Dedifferentiated amniotic fluid mesenchymal stem cell (primary cell): ENCODE measurements around the gene NMT2.
A peak's percentile ranks its signal among the peaks of the same experiment; 100 is the strongest.

Experiments used
- DNase-seq: peaks from one replicate; pipeline ENCODE4 v3.0.0-alpha.2; 2016; ENCODE audit errors: extremely low spot score

NMT2 gene

GRCh38 chr10:15141136-15142054, 27.1 kb downstream of the NMT2 start:
- no peak for DNase-seq

- DNase-seq: no peak
Observed at GRCh38 chr10:15140698-15141097, 27.8 kb downstream of the NMT2 start.

- DNase-seq: no peak
Observed at GRCh38 chr10:15137636-15138035, 30.9 kb downstream of the NMT2 start.

- no peak for DNase-seq
Observed at GRCh38 chr10:15137036-15137359, 31.5 kb downstream of the NMT2 start.

- no peak for DNase-seq
Observed at GRCh38 chr10:15136129-15137035, 32.1 kb downstream of the NMT2 start.

- DNase-seq: no peak
Observed at GRCh38 chr10:15131330-15131729, 37.2 kb downstream of the NMT2 start.

- DNase-seq: no peak
Observed at GRCh38 chr10:15124908-15125307, 43.6 kb downstream of the NMT2 start.

GRCh38 chr10:15124190-15124589, 44.3 kb downstream of the NMT2 start:
- DNase-seq: no peak

- DNase-seq: peak; percentile 74
Observed at GRCh38 chr10:15123749-15124184, 44.7 kb downstream of the NMT2 start.

- DNase-seq: no peak
Observed at GRCh38 chr10:15122477-15123030, 45.9 kb downstream of the NMT2 start.

GRCh38 chr10:15121707-15122106, 46.8 kb downstream of the NMT2 start:
- no peak for DNase-seq

- DNase-seq: no peak
Observed at GRCh38 chr10:15120523-15120922, 48.0 kb downstream of the NMT2 start.

GRCh38 chr10:15118615-15119014, 49.9 kb downstream of the NMT2 start:
- DNase-seq: no peak

GRCh38 chr10:15116225-15116624, 52.3 kb downstream of the NMT2 start:
- DNase-seq: no peak

- no peak for DNase-seq
Observed at GRCh38 chr10:15113766-15114165, 54.7 kb downstream of the NMT2 start.

GRCh38 chr10:15112657-15113056, 55.8 kb downstream of the NMT2 start:
- DNase-seq: no peak

GRCh38 chr10:15106352-15107013, 62.0 kb downstream of the NMT2 start:
- peak; percentile 83 for DNase-seq

GRCh38 chr10:15103513-15103912, 65.0 kb downstream of the NMT2 start:
- no peak for DNase-seq

- no peak for DNase-seq
Observed at GRCh38 chr10:15099886-15100285, 68.6 kb downstream of the NMT2 start.

- DNase-seq: peak; percentile 97
Observed at GRCh38 chr10:15097011-15097812, 71.3 kb downstream of the NMT2 start, which contains the start of gene RPP38. RPP38 (plus strand) TSS chr10:15097355; CDS start chr10:15103315, 5,960 bp downstream.

- no peak for DNase-seq
Observed at GRCh38 chr10:15096661-15097010, 71.9 kb downstream of the NMT2 start.
